ENCODE data around the gene METTL16. TPM values are rescaled to one million over a fixed set of nuclear protein-coding genes. Genes with fewer than 3 reads are reported as not detected.

The METTL16 gene
- total and polyA plus RNA-seq, 9 of the 15 experiments (the other 6 are each of a cell fraction or from before 2014, with no cell fraction given), result 12.1 to 30.5 (median 19.8) TPM

- TF ChIP-seq TAF15 (IDR thresholded peaks at IDR 0.05; ENCODE audit: low read depth, low read length), result no peak
- no peak for TF ChIP-seq NELFE (IDR thresholded peaks at IDR 0.05; ENCODE audit: insufficient read depth, insufficient read length)
- no peak for TF ChIP-seq COPS2 (conservative IDR thresholded peaks at IDR 0.05)
- no peak for TF ChIP-seq MIER1 (IDR thresholded peaks at IDR 0.05; ENCODE audit: low read depth)
- no peak for TF ChIP-seq NFIC (IDR thresholded peaks at IDR 0.05)
- peak; percentile 47 for TF ChIP-seq ZNF316 (IDR thresholded peaks at IDR 0.05)
- peak; percentile 43 for TF ChIP-seq RBBP5 (IDR thresholded peaks at IDR 0.05; ENCODE audit: borderline replicate concordance, insufficient read depth, low read length, poor library complexity, severe bottlenecking)
- TF ChIP-seq ZNF639 (CRISPR knock-in tag; conservative IDR thresholded peaks at IDR 0.05 in 1 of 2, IDR thresholded peaks at IDR 0.05 in 1 of 2), result peak in 1 of 2 experiments; percentile 87; a peak in 2 of 4 replicates
- TF ChIP-seq SMAD2 (IDR thresholded peaks at IDR 0.05; ENCODE audit: low read depth, low read length), result no peak
- TF ChIP-seq PYGO2 (tag; IDR thresholded peaks at IDR 0.05), result no peak
- no peak for TF ChIP-seq ZNF224 (CRISPR knock-in tag; IDR thresholded peaks at IDR 0.05)
- TF ChIP-seq SRSF9 (IDR thresholded peaks at IDR 0.05; ENCODE audit: borderline replicate concordance, low read depth, low read length), result no peak
- no peak for TF ChIP-seq ZNF347 (CRISPR knock-in tag; IDR thresholded peaks at IDR 0.05; ENCODE audit: low read depth)
- no peak for TF ChIP-seq ZNF232 (CRISPR knock-in tag; IDR thresholded peaks at IDR 0.05)
- no peak for TF ChIP-seq THRB (CRISPR knock-in tag; conservative IDR thresholded peaks at IDR 0.05)
- peak; percentile 10 for TF ChIP-seq FOS (IDR thresholded peaks at IDR 0.05; ENCODE audit: extremely low read depth, insufficient read length)
- 0 out of 2 replicates have a peak, but pooled peaks have one; percentile 67 for TF ChIP-seq HDGF (IDR thresholded peaks at IDR 0.05)
- no peak for TF ChIP-seq ZNF253 (CRISPR knock-in tag; conservative IDR thresholded peaks at IDR 0.05)
- TF ChIP-seq MAFK (IDR thresholded peaks at IDR 0.05; ENCODE audit: low read length), result no peak; the same call in 1 of the 2 replicates
- TF ChIP-seq NONO (IDR thresholded peaks at IDR 0.05; ENCODE audit: low read depth in 2 of 2, low read length in 1 of 2), result 0 out of 4 replicates have a peak, but pooled peaks of 1 of the 2 experiments have one; percentile 55
- TF ChIP-seq RAD21 (CRISPR knock-in tag; conservative IDR thresholded peaks at IDR 0.05 in 1 of 2, IDR thresholded peaks at IDR 0.05 in 1 of 2), result no peak
- TF ChIP-seq GABPA (tag; conservative IDR thresholded peaks at IDR 0.05; ENCODE audit: low read depth), result no peak
- 0 out of 2 replicates have a peak, but pooled peaks have one; percentile 42 for TF ChIP-seq SMARCA4 (IDR thresholded peaks at IDR 0.05)
- 0 out of 2 replicates have a peak, but pooled peaks have one; percentile 19 for TF ChIP-seq ZNF175 (CRISPR knock-in tag; IDR thresholded peaks at IDR 0.05; ENCODE audit: low read depth)
- TF ChIP-seq RFX1 (IDR thresholded peaks at IDR 0.05), result no peak
- no peak for TF ChIP-seq ZNF12 (CRISPR knock-in tag; IDR thresholded peaks at IDR 0.05)
- no peak for TF ChIP-seq NR3C1 (CRISPR knock-in tag; IDR thresholded peaks at IDR 0.05)
Measured at GRCh38 chr17:2398655-2399571, 112.8 kb downstream of the METTL16 start (continued).

Measured in K562 (cell line).